Skeletal muscle tissue (tissue), 4 donors: ENCODE data around the gene LGALSL. TPM values are rescaled to one million over a fixed set of nuclear protein-coding genes. Genes with fewer than 3 reads are reported as not detected.

ENCODE experiments used
- H3K27ac ChIP-seq: one replicate; pipeline ENCODE4 v1.7.0; 2013; ENCODE audit warnings: mild to moderate bottlenecking, low read depth, low read length, inconsistent platforms
- H3K27me3 ChIP-seq, 3 donors: one replicate each; pipeline ENCODE4 v1.7.0; 2013; ENCODE audit warnings: low read length in 3 of 3; ENCODE audit not compliant: control insufficient read depth in 3 of 3, insufficient read depth in 3 of 3
- H3K36me3 ChIP-seq, 3 donors: one replicate each; pipeline ENCODE4 v1.7.0; 2013; ENCODE audit warnings: low read length in 3 of 3; ENCODE audit not compliant: control insufficient read depth in 3 of 3, insufficient read depth in 3 of 3
- H3K4me1 ChIP-seq, 3 donors: one replicate each; pipeline ENCODE4 v1.7.0; 2013; ENCODE audit warnings: low read length in 3 of 3, mild to moderate bottlenecking in 3 of 3; ENCODE audit not compliant: control insufficient read depth in 3 of 3, insufficient read depth in 3 of 3
- H3K4me3 ChIP-seq, 3 donors: one replicate each; pipeline ENCODE4 v1.7.0; 2013; ENCODE audit warnings: low read length in 3 of 3
- H3K9ac ChIP-seq, 3 donors: one replicate each; pipeline ENCODE4 v1.7.0; 2013; ENCODE audit warnings: low read length in 3 of 3, mild to moderate bottlenecking in 3 of 3, moderate library complexity in 2 of 3, low read depth in 1 of 3
- H3K9me3 ChIP-seq, 3 donors: one replicate each; pipeline ENCODE4 v1.7.0; 2013; ENCODE audit warnings: low read length in 3 of 3; ENCODE audit not compliant: control insufficient read depth in 3 of 3
- total RNA-seq: library from RNA; depleted of rRNA; stranded (reverse); fragments of >200 nt; gene quantifications from one replicate; pipeline ENCODE4 v1.2.3, GENCODE V29; 2014
- donor health status: Osteomylitis.

Gene LGALSL
- total RNA-seq = 11.5 TPM

GRCh38 chr2:64453770-64454385 is at the start of gene LGALSL:
TSS of gene LGALSL (plus strand) at chr2:64454162. CDS start at chr2:64454546, 384 bp downstream.
- no peaks in the 10 kb centered on the region for H3K9me3 ChIP-seq
- H3K27ac ChIP-seq = peak within 1 kb of the TSS; percentile 96
- no peaks in the 10 kb centered on the region for H3K27me3 ChIP-seq
- H3K9ac ChIP-seq = peak within 1 kb of the TSS; percentile 87 to 89 (median 87)
- peaks cover 21 to 43% (median 28%) of the 10 kb centered on the region in 3 donors for H3K4me1 ChIP-seq
- peaks cover 12 to 23% (median 20%) of the 10 kb centered on the region in 3 donors for H3K36me3 ChIP-seq
- H3K4me3 ChIP-seq = peak within 1 kb of the TSS; percentile 68 to 86 (median 86)

GRCh38 chr2:64404743-64405142 is 49.2 kb upstream of the LGALSL start:
- Histone ChIP-seq H3K4me3 (peak overlapping the region in 2 of 3 donors; percentile 52 to 59), H3K36me3 (no peaks in the 10 kb centered on the region), H3K9me3 (no peaks in the 10 kb centered on the region), H3K27ac (peak overlapping the region; percentile 77), H3K27me3 (no peaks in the 10 kb centered on the region), H3K4me1 (peaks cover 53 to 55% (median 53%) of the 10 kb centered on the region in 3 donors), H3K9ac (peak overlapping the region in 2 of 3 donors; percentile 68)

DNA sequence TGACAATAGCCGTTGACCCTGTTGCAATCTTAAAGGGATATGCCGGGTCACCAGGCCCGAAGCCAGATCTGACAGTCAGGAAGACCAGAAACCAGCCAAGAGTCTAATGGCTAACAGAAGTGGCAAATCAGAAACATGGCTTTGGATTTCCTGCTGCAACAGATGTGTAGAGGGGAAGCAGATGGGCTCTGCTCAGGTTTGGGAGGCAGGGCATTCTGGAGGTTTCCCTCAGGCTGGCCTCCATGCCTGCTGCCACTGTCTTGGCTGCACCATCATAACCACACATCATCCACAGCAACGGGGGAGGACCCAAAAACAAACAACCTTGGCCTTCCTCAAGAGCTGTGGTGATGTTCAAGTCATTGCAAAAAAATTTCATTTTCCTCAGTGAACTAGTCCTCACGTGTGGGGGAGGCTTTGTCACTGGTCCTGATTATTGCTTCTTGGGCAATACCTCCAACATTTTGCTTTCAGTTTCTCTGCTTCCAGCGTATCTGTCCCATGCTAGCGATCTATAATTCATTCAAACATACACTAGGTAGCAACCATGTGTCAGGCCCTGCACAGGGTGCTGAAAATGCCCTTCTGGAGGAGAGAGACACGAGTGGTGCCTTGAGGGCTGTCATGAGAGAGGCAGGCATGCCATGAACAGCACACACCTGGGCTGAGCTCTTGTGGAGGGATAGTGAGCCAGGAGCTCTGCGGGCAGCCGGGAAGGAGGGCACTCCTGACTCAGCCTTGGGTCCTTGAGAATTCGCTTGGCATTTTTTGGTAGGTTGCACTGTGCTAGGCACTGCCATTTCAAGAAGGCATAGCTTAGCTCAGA is 48.2 kb upstream of the LGALSL start:
- peak overlapping the region; percentile 4 for H3K27ac ChIP-seq
- H3K9ac ChIP-seq = no peak overlapping the region
- H3K4me1 ChIP-seq = peaks cover 46 to 49% (median 48%) of the 10 kb centered on the region in 3 donors

GRCh38 chr2:64406407-64406774 is 47.6 kb upstream of the LGALSL start:
- Histone ChIP-seq H3K9me3 (no peaks in the 10 kb centered on the region), H3K4me1 (peaks cover 40 to 43% (median 42%) of the 10 kb centered on the region in 3 donors), H3K27me3 (no peaks in the 10 kb centered on the region), H3K27ac (no peak overlapping the region), H3K9ac (no peak overlapping the region), H3K4me3 (peak overlapping the region in 1 of 3 donors; percentile 8), H3K36me3 (no peaks in the 10 kb centered on the region)

More for the DNA sequence above, 48.2 kb upstream of the LGALSL start:
- no peaks in the 10 kb centered on the region for H3K36me3 ChIP-seq
- H3K27me3 ChIP-seq = no peaks in the 10 kb centered on the region
- H3K4me3 ChIP-seq = peak overlapping the region in 2 of 3 donors; percentile 8 to 18
- H3K9me3 ChIP-seq = no peaks in the 10 kb centered on the region

- no peaks in the 10 kb centered on the region for H3K36me3 ChIP-seq
- peaks cover 31 to 34% (median 33%) of the 10 kb centered on the region in 3 donors for H3K4me1 ChIP-seq
- no peak overlapping the region for H3K4me3 ChIP-seq
- no peak overlapping the region for H3K9ac ChIP-seq
- no peaks in the 10 kb centered on the region for H3K9me3 ChIP-seq
- H3K27ac ChIP-seq = no peak overlapping the region
- H3K27me3 ChIP-seq = no peaks in the 10 kb centered on the region
Observed at GRCh38 chr2:64408031-64408430, 45.9 kb upstream of the LGALSL start.

DNA sequence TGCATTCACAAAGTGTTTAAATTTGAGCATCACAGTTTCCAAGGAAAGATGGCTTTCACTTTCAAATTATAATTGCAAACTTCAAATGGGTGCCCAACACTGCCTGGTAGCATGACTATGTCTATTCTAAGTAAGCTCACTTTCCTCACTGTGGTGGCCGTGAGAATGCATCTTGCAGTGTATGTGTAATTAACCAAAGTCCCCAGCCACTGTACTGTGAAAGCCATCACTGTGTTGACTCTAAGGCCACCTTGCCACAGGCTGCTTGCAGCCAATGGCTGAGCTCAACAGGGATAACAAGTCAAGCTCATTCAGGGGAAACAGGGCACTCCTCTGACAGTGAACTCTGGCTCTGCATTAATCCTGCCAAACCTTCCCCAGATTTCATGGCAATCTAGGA is 43.3 kb upstream of the LGALSL start:
- H3K27ac ChIP-seq = no peak overlapping the region
- no peaks in the 10 kb centered on the region for H3K9me3 ChIP-seq
- H3K4me1 ChIP-seq = peaks cover 8 to 9% (median 9%) of the 10 kb centered on the region in 3 donors
- no peaks in the 10 kb centered on the region for H3K36me3 ChIP-seq
- no peak overlapping the region for H3K4me3 ChIP-seq
- H3K9ac ChIP-seq = no peak overlapping the region
- no peaks in the 10 kb centered on the region for H3K27me3 ChIP-seq

GRCh38 chr2:64412671-64413070 is 41.3 kb upstream of the LGALSL start:
- peaks cover 1 to 8% (median 2%) of the 10 kb centered on the region in 3 donors for H3K4me1 ChIP-seq
- no peaks in the 10 kb centered on the region for H3K9me3 ChIP-seq
- no peak overlapping the region for H3K27ac ChIP-seq
- no peaks in the 10 kb centered on the region for H3K27me3 ChIP-seq
- H3K4me3 ChIP-seq = no peak overlapping the region
- H3K36me3 ChIP-seq = no peaks in the 10 kb centered on the region
- H3K9ac ChIP-seq = no peak overlapping the region

GRCh38 chr2:64414736-64415435 is 39.1 kb upstream of the LGALSL start:
- H3K9ac ChIP-seq = no peak overlapping the region
- peaks cover 6 to 16% (median 13%) of the 10 kb centered on the region in 3 donors for H3K4me1 ChIP-seq
- no peak overlapping the region for H3K27ac ChIP-seq
- H3K36me3 ChIP-seq = no peaks in the 10 kb centered on the region
- H3K9me3 ChIP-seq = no peaks in the 10 kb centered on the region
- H3K27me3 ChIP-seq = no peaks in the 10 kb centered on the region
- no peak overlapping the region for H3K4me3 ChIP-seq

DNA sequence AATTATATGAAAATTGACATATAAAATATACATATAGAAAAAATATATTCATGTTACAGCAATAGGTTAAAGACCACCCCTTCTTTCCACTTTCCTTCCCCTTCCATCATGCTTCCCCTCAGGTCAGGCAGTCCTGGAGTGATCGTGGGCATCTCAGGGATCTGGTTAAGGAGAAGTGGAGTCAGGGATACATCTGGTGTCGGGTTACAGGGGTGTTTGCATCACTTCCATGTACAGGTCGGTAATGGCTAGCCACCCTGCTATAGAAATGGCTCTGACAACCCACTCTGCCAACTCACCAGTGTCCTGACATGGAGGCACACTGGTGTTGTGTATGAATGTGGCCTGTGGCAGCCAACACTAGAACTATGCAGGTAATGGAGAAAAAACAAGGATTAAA is 36.3 kb upstream of the LGALSL start:
- peaks cover 31 to 42% (median 39%) of the 10 kb centered on the region in 3 donors for H3K4me1 ChIP-seq
- no peaks in the 10 kb centered on the region for H3K9me3 ChIP-seq
- H3K36me3 ChIP-seq = no peaks in the 10 kb centered on the region
- no peak overlapping the region for H3K4me3 ChIP-seq
- H3K27ac ChIP-seq = no peak overlapping the region
- no peaks in the 10 kb centered on the region for H3K27me3 ChIP-seq
- H3K9ac ChIP-seq = no peak overlapping the region
